Measurements from ENCODE around the gene HNRNPA0. TPM values are rescaled to one million over a fixed set of nuclear protein-coding genes. Genes with fewer than 3 reads are reported as not detected.

Gene HNRNPA0
- total and polyA plus RNA-seq, 7 experiments from 2014 or later = 17.8 to 40.2 (median 30.1) TPM

Other genes starting within 250 kb of the HNRNPA0 start
- 10 to 100 TPM; 10.4 to 47.3 (median 26.6) TPM for gene KLHL3, start 18.3 kb downstream of the HNRNPA0 start, total RNA-seq
- gene KLHL3, start 18.3 kb downstream of the HNRNPA0 start, polyA plus RNA-seq = 1 to 10 TPM; 4.6 to 6.3 TPM
- not detected for gene MYOT, start 113.5 kb upstream of the HNRNPA0 start, total RNA-seq
- under 1 TPM in 1 of 2 donors, not detected in 1; 0.87 TPM for gene MYOT, start 113.5 kb upstream of the HNRNPA0 start, polyA plus RNA-seq
- under 1 TPM in 2 of 5 experiments, not detected in 3; 0.46 TPM for gene PKD2L2, start 135.1 kb upstream of the HNRNPA0 start, total RNA-seq
- gene PKD2L2, start 135.1 kb upstream of the HNRNPA0 start, polyA plus RNA-seq = 1 to 10 TPM in 1 of 2 donors, under 1 TPM in 1; 0.26 to 1.2 TPM

Data from naive thymus-derived CD4-positive, alpha-beta T cell (primary cell).